Measurements from ENCODE around the gene SPDYE6. TPM values are rescaled to one million over a fixed set of nuclear protein-coding genes. Genes with fewer than 3 reads are reported as not detected.
"Not testable (repeated sequence)": the region's sequence is repeated elsewhere in the genome, so short reads cannot be mapped to it uniquely, and the experiment has no call there.

Gene SPDYE6
- total RNA-seq, 1 donor from 2014 or later, result not detected

DNA sequence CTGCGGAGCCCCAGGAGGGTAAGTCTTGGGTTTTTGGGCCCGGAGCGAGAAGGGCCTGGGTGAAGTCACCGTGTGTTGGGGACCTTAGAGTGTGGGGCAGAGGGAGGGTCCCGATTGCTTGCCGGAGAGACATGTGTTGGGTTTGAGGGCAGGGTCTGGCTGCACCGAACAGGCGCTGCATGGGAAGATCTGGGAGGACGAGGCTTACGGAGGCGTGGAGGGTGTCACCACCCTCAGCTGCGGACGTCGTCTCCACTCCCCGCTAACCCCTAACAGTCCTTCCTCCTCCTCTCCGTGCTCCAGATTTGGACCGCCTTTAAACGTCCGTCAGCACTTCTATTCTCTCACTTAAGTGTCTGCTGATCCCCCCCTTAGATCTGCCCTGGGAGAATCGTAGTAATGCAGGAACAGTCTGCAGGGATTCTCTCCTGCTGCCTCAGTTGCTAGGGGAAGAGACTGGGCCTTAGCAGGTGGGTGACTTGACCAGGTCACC is 8.2 kb upstream of the SPDYE6 start:
- DNase-seq (ENCODE audit: low read depth in 2 of 2), result not testable (repeated sequence)

DNA sequence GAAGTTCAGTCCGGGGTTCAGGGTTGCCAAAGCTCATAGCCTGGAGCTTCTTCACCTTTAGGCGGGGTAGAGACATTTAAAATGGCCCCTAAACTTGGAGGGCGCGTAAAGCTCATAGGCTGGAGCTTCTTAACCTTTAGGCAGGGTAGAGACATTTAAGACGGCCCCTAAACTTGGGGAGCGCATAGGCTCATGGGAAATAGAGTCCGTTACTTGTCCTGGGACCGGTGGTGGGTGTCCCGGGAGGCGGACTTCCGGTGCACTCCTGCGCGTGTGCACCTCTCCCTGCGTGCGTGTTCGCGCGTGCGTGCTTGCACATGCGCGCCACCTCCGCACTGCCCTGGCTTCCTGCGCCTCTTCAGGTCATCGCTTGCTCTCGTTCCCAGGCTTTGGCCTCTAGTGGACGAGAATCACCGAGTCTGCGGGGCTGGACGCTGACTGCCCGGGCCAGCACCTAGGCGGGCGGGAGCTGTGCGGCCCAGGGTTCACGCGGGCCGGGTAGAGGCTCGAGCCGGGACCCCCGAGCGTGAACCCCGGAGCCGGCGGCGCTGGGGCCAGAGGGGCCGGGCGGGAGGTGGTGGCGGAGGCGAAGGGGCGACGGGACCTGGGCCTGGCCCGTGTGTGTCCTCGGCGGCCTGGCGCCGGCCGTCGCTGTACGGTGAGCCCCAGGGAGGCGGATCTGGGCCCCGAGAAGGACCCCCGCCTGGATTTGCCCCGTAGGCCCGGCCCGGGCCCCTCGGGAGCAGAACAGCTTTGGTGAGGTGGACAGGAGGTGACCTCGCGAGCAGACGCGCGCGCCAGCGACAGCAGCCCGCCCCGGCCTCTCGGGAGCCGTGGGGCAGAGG is 7.5 kb upstream of the SPDYE6 start:
- DNase-seq (ENCODE audit: low read depth in 2 of 2), result peak; percentile 98 to 99

- DNase-seq (ENCODE audit: low read depth in 2 of 2), result not testable (repeated sequence)
Observed at GRCh38 chr7:102346983-102347382, 9.3 kb downstream of the SPDYE6 start.

DNA sequence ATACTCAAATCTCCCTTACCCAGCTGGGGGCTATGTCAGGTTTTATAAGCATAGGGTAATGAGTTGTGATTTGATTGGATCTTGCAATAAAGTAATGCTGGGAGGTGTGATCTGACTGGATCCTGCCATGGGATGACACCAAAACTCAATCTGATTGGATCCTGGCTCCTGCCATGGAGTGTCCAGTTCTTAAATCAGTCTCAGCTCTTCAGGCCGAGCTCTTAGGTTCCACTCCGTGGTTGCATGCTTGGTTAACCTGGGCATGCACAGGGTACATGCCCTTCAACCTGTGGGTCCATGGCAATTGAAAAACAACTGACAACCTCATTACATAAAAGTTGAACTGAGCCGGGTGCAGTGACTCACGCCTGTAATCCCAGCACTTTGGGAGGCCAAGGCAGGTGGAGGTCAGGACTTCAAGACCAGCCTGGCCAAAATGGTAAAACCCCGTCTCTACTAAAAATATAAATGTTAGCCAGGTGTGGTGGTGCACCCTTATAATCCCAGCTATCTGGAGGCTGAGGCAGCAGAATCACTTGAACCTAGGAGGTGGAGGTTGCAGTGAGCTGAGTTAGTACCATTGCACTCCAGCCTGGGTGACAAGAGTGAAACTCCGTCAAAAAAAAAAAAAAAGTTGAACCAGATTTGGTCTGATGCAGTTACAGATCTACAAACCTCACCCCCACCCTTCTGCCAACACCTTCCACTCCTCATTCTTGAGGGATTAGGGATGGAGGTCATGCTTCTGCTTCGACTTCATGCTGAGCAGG is 15.5 kb downstream of the SPDYE6 start:
- not testable (repeated sequence) for DNase-seq (ENCODE audit: low read depth in 2 of 2)

GRCh38 chr7:102337420-102337819 is 18.8 kb downstream of the SPDYE6 start:
- not testable (repeated sequence) for DNase-seq (ENCODE audit: low read depth in 2 of 2)

GRCh38 chr7:102337002-102337401 is 19.2 kb downstream of the SPDYE6 start:
- DNase-seq (ENCODE audit: low read depth in 2 of 2), result not testable (repeated sequence)

- DNase-seq (ENCODE audit: low read depth in 2 of 2), result not testable (repeated sequence)
Observed at GRCh38 chr7:102335574-102335973, 20.7 kb downstream of the SPDYE6 start.

GRCh38 chr7:102330666-102331460 is 25.4 kb downstream of the SPDYE6 start:
- not testable (repeated sequence) for DNase-seq (ENCODE audit: low read depth in 2 of 2)

GRCh38 chr7:102329366-102329765 is 26.9 kb downstream of the SPDYE6 start:
- DNase-seq (ENCODE audit: low read depth in 2 of 2), result not testable (repeated sequence)

DNA sequence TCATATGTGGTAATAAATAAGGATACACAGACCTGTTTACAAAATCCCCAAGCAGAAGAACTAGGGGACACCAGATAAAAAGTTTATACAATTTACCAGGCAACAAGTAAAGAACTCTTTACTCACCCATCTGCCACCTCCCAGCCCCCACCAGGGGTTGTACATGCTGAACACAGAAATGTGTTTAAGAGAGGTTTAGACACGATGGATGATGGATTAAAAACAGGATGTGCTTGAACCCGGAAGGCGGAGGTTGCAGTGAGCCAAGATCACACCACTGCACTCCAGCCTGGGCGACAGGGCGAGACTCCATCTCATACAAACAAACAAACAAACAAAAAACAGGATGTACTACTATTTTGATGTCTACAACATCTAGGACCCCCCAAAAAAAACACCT is 27.4 kb downstream of the SPDYE6 start:
- not testable (repeated sequence) for DNase-seq (ENCODE audit: low read depth in 2 of 2)

- DNase-seq (ENCODE audit: low read depth in 2 of 2), result not testable (repeated sequence)
Observed at GRCh38 chr7:102327183-102327582, 29.1 kb downstream of the SPDYE6 start.

DNA sequence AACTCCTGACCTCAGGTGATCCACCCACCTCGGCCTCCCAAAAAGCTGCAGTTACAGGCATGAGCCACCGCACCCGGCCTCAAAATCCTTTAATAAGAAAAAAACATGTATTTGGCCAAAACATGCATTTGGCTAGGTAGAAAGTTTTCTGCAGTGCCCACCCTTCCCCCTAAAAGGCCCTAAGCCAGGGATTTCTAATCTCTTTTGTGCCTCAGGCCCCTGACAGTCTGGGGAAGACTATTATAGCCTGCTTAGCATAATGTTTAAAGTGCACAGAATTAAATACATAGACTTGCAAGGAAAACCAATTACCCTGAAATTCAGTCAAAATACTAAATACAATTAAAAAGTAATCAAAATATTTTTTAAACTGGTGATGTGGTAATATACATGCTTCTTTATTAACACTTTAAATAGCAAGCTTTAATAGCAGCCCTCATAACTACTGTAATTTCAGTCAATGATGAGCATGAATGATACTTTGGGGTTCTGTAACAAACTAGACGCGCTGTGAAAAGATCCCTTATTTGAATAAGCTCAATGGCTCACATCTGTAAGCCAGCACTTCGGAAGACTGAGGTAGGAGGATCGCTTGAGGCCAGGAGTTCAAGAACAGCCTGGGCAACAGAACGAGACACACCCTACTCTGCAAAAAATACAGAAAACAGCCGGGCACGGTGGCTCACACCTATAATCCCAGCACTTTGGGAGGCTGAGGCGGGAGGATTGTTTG is 29.9 kb downstream of the SPDYE6 start:
- no peak for DNase-seq (ENCODE audit: low read depth in 2 of 2)

DNA sequence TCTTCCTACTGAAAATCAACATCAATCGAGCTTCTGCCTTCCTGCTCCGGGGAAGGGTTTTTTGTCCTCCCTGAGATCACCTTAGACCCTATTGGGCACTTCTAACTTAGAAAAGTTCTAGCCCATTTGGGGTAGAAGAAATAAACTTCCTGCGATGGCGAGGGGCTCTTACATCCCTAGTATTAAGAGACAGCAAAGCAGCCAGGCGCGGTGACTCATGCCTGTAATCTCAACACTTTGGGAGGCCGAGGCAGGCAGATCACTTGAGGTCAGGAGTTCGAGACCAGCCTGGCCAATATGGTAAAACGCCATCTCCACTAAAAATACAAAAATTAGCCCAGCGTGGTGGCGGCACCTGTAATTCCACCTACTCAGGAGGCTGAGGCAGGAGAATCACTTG is 31.1 kb downstream of the SPDYE6 start:
- DNase-seq (ENCODE audit: low read depth in 2 of 2), result not testable (repeated sequence)

DNA sequence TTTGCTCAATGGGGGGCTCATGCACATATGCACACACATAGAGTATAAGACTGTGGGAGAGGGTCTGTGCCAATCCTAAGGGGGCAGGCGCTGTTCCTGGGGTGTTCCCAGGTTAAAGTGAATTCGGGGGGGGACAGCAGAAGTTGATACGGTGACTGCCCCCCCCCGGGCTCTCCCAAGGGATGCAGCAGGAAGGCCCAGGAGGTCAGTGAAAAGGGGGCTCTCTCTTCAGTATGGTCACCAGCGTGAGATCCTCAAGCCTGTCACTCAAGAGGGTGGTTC is 32.4 kb downstream of the SPDYE6 start:
- no peak for DNase-seq (ENCODE audit: low read depth in 2 of 2)

DNA sequence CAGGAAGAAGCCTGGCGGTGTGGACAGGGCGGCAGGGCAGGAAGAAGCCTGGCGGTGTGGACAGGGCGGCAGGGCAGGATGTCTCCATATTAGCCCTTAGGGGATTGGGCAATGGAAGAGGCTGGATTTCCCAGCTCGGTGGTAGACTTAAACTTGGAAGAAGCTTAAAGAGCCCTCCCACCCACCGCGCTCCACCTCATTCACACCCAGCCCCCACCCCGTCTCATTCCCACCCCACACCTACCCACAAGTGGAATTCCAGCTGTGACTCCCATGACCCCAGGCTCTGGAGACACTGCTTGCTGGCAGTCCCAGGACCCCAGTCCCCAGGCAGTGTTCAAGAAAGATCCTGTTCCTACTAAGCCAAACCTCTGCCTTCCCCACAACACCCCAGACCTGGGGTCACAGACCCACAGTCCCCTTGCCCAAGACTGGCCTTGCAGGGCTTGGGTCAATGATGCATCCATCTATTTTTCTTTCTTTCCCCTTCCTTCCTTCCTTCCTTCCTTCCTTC is 34.0 kb downstream of the SPDYE6 start:
- DNase-seq (ENCODE audit: low read depth in 2 of 2), result no peak

DNA sequence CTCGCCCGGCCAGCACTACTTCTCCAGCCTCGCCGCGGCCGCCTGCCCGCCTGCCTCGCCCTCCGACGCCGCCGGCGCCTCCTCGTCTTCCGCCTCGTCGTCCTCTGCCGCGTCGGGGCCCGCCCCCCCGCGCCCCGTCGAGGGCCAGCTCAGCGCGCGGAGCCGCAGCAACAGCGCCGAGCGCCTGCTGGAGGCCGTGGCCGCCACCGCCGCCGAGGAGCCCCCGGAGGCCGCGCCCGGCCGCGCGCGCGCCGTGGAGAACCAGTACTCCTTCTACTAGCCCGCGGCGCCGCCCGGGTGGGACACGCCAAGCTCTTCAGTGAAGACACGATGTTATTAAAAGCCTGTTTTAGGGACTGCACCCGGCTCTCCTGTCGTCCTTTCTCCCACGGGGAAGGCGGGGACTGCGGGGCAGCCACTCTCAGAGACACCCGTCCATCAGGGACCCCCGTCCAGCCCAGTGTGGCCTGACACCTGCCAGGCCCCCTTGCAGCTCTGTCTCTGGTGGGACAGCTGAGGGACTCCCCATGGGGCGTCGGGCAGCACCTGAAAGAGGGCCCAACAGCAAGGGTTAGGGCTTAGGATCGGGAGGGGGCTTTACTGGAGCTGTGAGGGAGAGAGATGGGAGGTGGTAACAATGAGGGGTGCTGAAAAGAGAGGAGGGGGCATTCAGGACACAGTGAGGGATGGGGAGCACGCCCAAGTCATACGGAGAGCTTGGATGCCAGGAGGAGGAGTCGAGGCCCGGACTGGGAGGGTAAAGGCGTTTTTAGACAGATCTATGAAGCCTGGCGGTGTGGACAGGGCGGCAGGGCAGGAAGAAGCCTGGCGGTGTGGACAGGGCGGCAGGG is 34.7 kb downstream of the SPDYE6 start:
- DNase-seq (ENCODE audit: low read depth in 2 of 2), result peak in 1 of 2 donors; percentile 38

GRCh38 chr7:102320601-102321350 is 35.5 kb downstream of the SPDYE6 start:
- no peak for DNase-seq (ENCODE audit: low read depth in 2 of 2)

GRCh38 chr7:102320181-102320580 is 36.1 kb downstream of the SPDYE6 start:
- no peak for DNase-seq (ENCODE audit: low read depth in 2 of 2)

- no peak for DNase-seq (ENCODE audit: low read depth in 2 of 2)
Observed at GRCh38 chr7:102319671-102320070, 36.6 kb downstream of the SPDYE6 start.

All from lung microvascular endothelial cell (primary cell).